Measurements from ENCODE around the gene AVPR2. TPM values are rescaled to one million over a fixed set of nuclear protein-coding genes. Genes with fewer than 3 reads are reported as not detected.

The AVPR2 gene
- total and polyA plus RNA-seq, 2 donors (not counting 1 experiment from before 2014, with no cell fraction given): 0.12 TPM; not detected in 1

- DNase-seq: peak; percentile 65
Observed at GRCh38 chrX:153925387-153925738, 20.9 kb downstream of the AVPR2 start.

More at GRCh38 chrX:153925387-153925738, 20.9 kb downstream of the AVPR2 start:
- TF ChIP-seq EZH2 (IDR thresholded peaks at IDR 0.05; ENCODE audit: borderline replicate concordance, insufficient read depth, low read depth, low read length, poor library complexity, severe bottlenecking): no peak
- TF ChIP-seq, protein P1, sequence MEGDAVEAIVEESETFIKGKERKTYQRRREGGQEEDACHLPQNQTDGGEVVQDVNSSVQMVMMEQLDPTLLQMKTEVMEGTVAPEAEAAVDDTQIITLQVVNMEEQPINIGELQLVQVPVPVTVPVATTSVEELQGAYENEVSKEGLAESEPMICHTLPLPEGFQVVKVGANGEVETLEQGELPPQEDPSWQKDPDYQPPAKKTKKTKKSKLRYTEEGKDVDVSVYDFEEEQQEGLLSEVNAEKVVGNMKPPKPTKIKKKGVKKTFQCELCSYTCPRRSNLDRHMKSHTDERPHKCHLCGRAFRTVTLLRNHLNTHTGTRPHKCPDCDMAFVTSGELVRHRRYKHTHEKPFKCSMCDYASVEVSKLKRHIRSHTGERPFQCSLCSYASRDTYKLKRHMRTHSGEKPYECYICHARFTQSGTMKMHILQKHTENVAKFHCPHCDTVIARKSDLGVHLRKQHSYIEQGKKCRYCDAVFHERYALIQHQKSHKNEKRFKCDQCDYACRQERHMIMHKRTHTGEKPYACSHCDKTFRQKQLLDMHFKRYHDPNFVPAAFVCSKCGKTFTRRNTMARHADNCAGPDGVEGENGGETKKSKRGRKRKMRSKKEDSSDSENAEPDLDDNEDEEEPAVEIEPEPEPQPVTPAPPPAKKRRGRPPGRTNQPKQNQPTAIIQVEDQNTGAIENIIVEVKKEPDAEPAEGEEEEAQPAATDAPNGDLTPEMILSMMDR (IDR thresholded peaks at IDR 0.05): no peak
- Mint-ChIP-seq H3K4me1 (peaks cover 46% of the 10 kb centered on the region), H3K4me3 (peak overlapping the region; percentile 96), H3K27me3 (no peaks in the 10 kb centered on the region), H3K9me3 (ENCODE audit: insufficient read depth) (no peaks in the 10 kb centered on the region), H3K27ac (peak overlapping the region; percentile 98)
- ATAC-seq (ENCODE audit: low read depth): no peak
- peak overlapping the region; percentile 96 for H3K9ac ChIP-seq (ENCODE audit: low read length)
- peaks cover 0 to 18% of the 10 kb centered on the region in 2 experiments for H3K36me3 ChIP-seq (replicated peaks in 1 of 2; ENCODE audit: control extremely low read depth in 1 of 2, control insufficient read depth in 1 of 2, extremely low read depth in 1 of 2, insufficient read depth in 2 of 2, low read length in 1 of 2)
- H4K20me1 ChIP-seq (ENCODE audit: control insufficient read depth, insufficient read depth, low read length, poor library complexity, severe bottlenecking): peaks cover 31% of the 10 kb centered on the region
- peak overlapping the region; percentile 88 to 96 for H3K27ac ChIP-seq (ENCODE audit: low read length in 2 of 2)
- H3K27me3 ChIP-seq (replicated peaks in 1 of 4; ENCODE audit: control extremely low read depth in 1 of 4, control insufficient read depth in 3 of 4, insufficient read depth in 4 of 4, low read length in 3 of 4): no peaks in the 10 kb centered on the region
- ChIA-PET CTCF (interaction anchor here (1.0 to 13.1 kb wide), 9 partner anchors 8 to 611 kb away, joined by 3 to 325 read pairs (median 5); partner anchors contain the start of genes HCFC1, IDH3G, NAA10 and RENBP), POLR2A (interaction anchor here (1.0 to 5.2 kb wide), 8 partner anchors 10 to 487 kb away, joined by 3 to 58 read pairs (median 7); partner anchors contain the start of genes HCFC1, IDH3G, L1CAM and NAA10)
- peak overlapping the region; percentile 98 for H3K4me2 ChIP-seq (replicated peaks; ENCODE audit: low read depth, low read length, poor library complexity, severe bottlenecking)
- no peak overlapping the region for H2AFZ ChIP-seq (ENCODE audit: insufficient read depth, low read depth, low read length, poor library complexity, severe bottlenecking)
- peaks cover 43 to 61% of the 10 kb centered on the region in 2 donors for H3K4me1 ChIP-seq (ENCODE audit: control insufficient read depth in 2 of 2, insufficient read depth in 2 of 2, low read length in 2 of 2)
- H3K4me3 ChIP-seq (ENCODE audit: control extremely low read depth in 1 of 5, extremely low read depth in 1 of 5, insufficient read depth in 1 of 5, low read depth in 2 of 5, low read length in 4 of 5): peak overlapping the region; percentile 65 to 88 (median 73)
- no peaks in the 10 kb centered on the region for H3K9me3 ChIP-seq (ENCODE audit: control extremely low read depth in 1 of 3, control insufficient read depth in 2 of 3, insufficient read depth in 1 of 3, low read length in 2 of 3)
- peaks cover 40% of the 10 kb centered on the region for H3K79me2 ChIP-seq (ENCODE audit: control insufficient read depth, insufficient read depth, low read length)
- intact Hi-C loops (cut with micrococcal nuclease): loop anchor here (1.0 to 5.0 kb wide), 3 partner anchors 22 to 201 kb away; partner anchors contain the start of genes ABCD1, BCAP31 and L1CAM
- 0% methylated on average over 1 of the region's 4 CpGs for WGBS (ENCODE audit: insufficient coverage)
